ENCODE data around the gene TBC1D5. TPM values are rescaled to one million over a fixed set of nuclear protein-coding genes. Genes with fewer than 3 reads are reported as not detected.
"Not testable (repeated sequence)": the region's sequence is repeated elsewhere in the genome, so short reads cannot be mapped to it uniquely, and the experiment has no call there.

Gene TBC1D5
- total RNA-seq, 4 donors from 2014 or later: 29.2 to 114 (median 53.4) TPM

GRCh38 chr3:17398959-17399551 lies 343.4 kb downstream of the TBC1D5 start:
- H3K4me1 ChIP-seq: no peaks in the 10 kb centered on the region
- DNase-seq: no peak
- peak overlapping the region in 1 of 4 donors; percentile 43 for H3K27ac ChIP-seq
- no peaks in the 10 kb centered on the region for H3K9me3 ChIP-seq
- H3K36me3 ChIP-seq: peaks cover 0 to 7% (median 0%) of the 10 kb centered on the region in 3 donors
- no peak for TF ChIP-seq CTCF (IDR thresholded peaks at IDR 0.05)
- TF ChIP-seq POLR2A (IDR thresholded peaks at IDR 0.05): no peak
- H3K4me3 ChIP-seq: no peak overlapping the region
- no peaks in the 10 kb centered on the region for H3K27me3 ChIP-seq

- DNase-seq: no peak
- H3K36me3 ChIP-seq: peaks cover 0 to 14% (median 0%) of the 10 kb centered on the region in 3 donors
- no peak for TF ChIP-seq CTCF (IDR thresholded peaks at IDR 0.05)
- no peak for TF ChIP-seq POLR2A (IDR thresholded peaks at IDR 0.05)
- no peaks in the 10 kb centered on the region for H3K27me3 ChIP-seq
- no peak overlapping the region for H3K4me3 ChIP-seq
- no peaks in the 10 kb centered on the region for H3K4me1 ChIP-seq
- no peaks in the 10 kb centered on the region for H3K9me3 ChIP-seq
- no peak overlapping the region for H3K27ac ChIP-seq
Observed at GRCh38 chr3:17396036-17396435, 346.4 kb downstream of the TBC1D5 start.

GRCh38 chr3:17394541-17395155 lies 347.8 kb downstream of the TBC1D5 start:
- H3K27me3 ChIP-seq: no peaks in the 10 kb centered on the region
- DNase-seq: no peak
- TF ChIP-seq CTCF (IDR thresholded peaks at IDR 0.05) (no peak), POLR2A (IDR thresholded peaks at IDR 0.05) (no peak)
- no peaks in the 10 kb centered on the region for H3K4me1 ChIP-seq
- H3K9me3 ChIP-seq: no peaks in the 10 kb centered on the region
- H3K4me3 ChIP-seq: no peak overlapping the region
- H3K27ac ChIP-seq: no peak overlapping the region
- H3K36me3 ChIP-seq: peaks cover 0 to 10% (median 0%) of the 10 kb centered on the region in 3 donors

GRCh38 chr3:17392516-17392915 lies 349.9 kb downstream of the TBC1D5 start:
- H3K4me1 ChIP-seq, H3K4me3 ChIP-seq, DNase-seq, H3K27me3 ChIP-seq, H3K9me3 ChIP-seq, H3K27ac ChIP-seq: not testable (repeated sequence)
- H3K36me3 ChIP-seq: peaks cover 0 to 10% (median 0%) of the 10 kb centered on the region in 3 donors

- no peak overlapping the region for H3K27ac ChIP-seq
- no peaks in the 10 kb centered on the region for H3K9me3 ChIP-seq
- no peak for DNase-seq
- peaks cover 0 to 10% (median 0%) of the 10 kb centered on the region in 3 donors for H3K36me3 ChIP-seq
- no peak overlapping the region for H3K4me3 ChIP-seq
- TF ChIP-seq POLR2A (IDR thresholded peaks at IDR 0.05): no peak
- TF ChIP-seq CTCF (IDR thresholded peaks at IDR 0.05): no peak
- H3K4me1 ChIP-seq: no peaks in the 10 kb centered on the region
- no peaks in the 10 kb centered on the region for H3K27me3 ChIP-seq
Observed at GRCh38 chr3:17390785-17391184, 351.6 kb downstream of the TBC1D5 start.

GRCh38 chr3:17387108-17387507 lies 355.3 kb downstream of the TBC1D5 start:
- H3K27ac ChIP-seq: no peak overlapping the region
- no peaks in the 10 kb centered on the region for H3K4me1 ChIP-seq
- TF ChIP-seq POLR2A (IDR thresholded peaks at IDR 0.05): no peak
- TF ChIP-seq CTCF (IDR thresholded peaks at IDR 0.05): no peak
- no peaks in the 10 kb centered on the region for H3K27me3 ChIP-seq
- DNase-seq: no peak
- H3K9me3 ChIP-seq: no peaks in the 10 kb centered on the region
- no peak overlapping the region for H3K4me3 ChIP-seq
- peaks cover 0 to 4% (median 0%) of the 10 kb centered on the region in 3 donors for H3K36me3 ChIP-seq
